H1 (cell line): ENCODE results near the gene CCDC91. TPM values are rescaled to one million over a fixed set of nuclear protein-coding genes. Genes with fewer than 3 reads are reported as not detected.

ENCODE experiments used
- CTCF ChIA-PET: fragments of 300-600 bp; sonication (Branson Sonifier 250); formaldehyde crosslinking; loops from one replicate; lab custom pipeline; 2021; ENCODE audit not compliant: partially characterized antibody; lab: Charles Lee
- POLR2A ChIA-PET: fragments of 300-600 bp; sonication (Branson Sonifier 250); formaldehyde crosslinking; loops from one replicate; lab custom pipeline; 2021; ENCODE audit warnings: inconsistent platforms; ENCODE audit not compliant: partially characterized antibody; lab: Charles Lee
- DNase-seq, 2 experiments: peaks; one replicate each; pipeline versions ENCODE4 v3.0.0 to v3.0.0-alpha.2; 2010 to 2022; ENCODE audit warnings: low spot score in 2 of 2, low read depth in 1 of 2, mixed read lengths in 1 of 2
- FAIRE-seq: peaks from 2 replicates; lab custom pipeline; 2011; peaks lifted over from hg19 to GRCh38; lab: Jason Lieb, UNC
- H2AFZ ChIP-seq: 2 replicates; pipeline ENCODE4 v1.8.1; 2012; ENCODE audit warnings: low read length, inconsistent platforms
- H2AK5ac ChIP-seq: 2 replicates; pipeline ENCODE4 v1.6.1; 2013; ENCODE audit warnings: low read depth, low read length
- H2BK120ac ChIP-seq: replicated peaks from 2 replicates; pipeline ENCODE3; 2013; ENCODE audit warnings: low read depth, low read length, inconsistent platforms
- H2BK12ac ChIP-seq: 2 replicates; pipeline ENCODE4 v1.6.1; 2013; ENCODE audit warnings: low read depth, low read length
- H2BK15ac ChIP-seq: 2 replicates; pipeline ENCODE4 v1.6.1; 2013; ENCODE audit warnings: low read length
- H2BK20ac ChIP-seq: 2 replicates; pipeline ENCODE4 v1.6.1; 2013; ENCODE audit warnings: low read length
- H2BK5ac ChIP-seq: 2 replicates; pipeline ENCODE4 v1.6.1; 2013; ENCODE audit warnings: low read depth, low read length
- H3K14ac ChIP-seq: 2 replicates; pipeline ENCODE4 v1.6.1; 2013; ENCODE audit warnings: inconsistent platforms; ENCODE audit not compliant: insufficient read length
- H3K18ac ChIP-seq: 2 replicates; pipeline ENCODE4 v1.6.1; 2013; ENCODE audit warnings: low read length; ENCODE audit errors: extremely low read depth
- H3K23ac ChIP-seq: 2 replicates; pipeline ENCODE4 v1.6.1; 2013; ENCODE audit warnings: inconsistent platforms; ENCODE audit not compliant: insufficient read length
- H3K23me2 ChIP-seq: 2 replicates; pipeline ENCODE4 v1.6.1; 2013; ENCODE audit warnings: low read depth, low read length
- H3K27ac ChIP-seq: 2 replicates; pipeline ENCODE4 v1.6.1; 2011; ENCODE audit warnings: low read depth, low read length, inconsistent platforms
- H3K27me3 ChIP-seq, 4 experiments: replicated peaks in 1 of 4; 1 replicate in 1 of 4; 2 replicates in 3 of 4; pipeline versions ENCODE4 v1.6.1 to v1.8.1; 2011 to 2013; ENCODE audit warnings: low read length in 3 of 4, mild to moderate bottlenecking in 3 of 4, inconsistent platforms in 2 of 4, mixed read lengths in 2 of 4, moderate library complexity in 1 of 4; ENCODE audit not compliant: control insufficient read depth in 3 of 4, insufficient read depth in 3 of 4; ENCODE audit errors: extremely low read depth in 1 of 4
- H3K36me3 ChIP-seq, 4 experiments: 2 replicates each; pipeline versions ENCODE4 v1.6.1 to v1.8.1; 2011 to 2013; ENCODE audit warnings: mild to moderate bottlenecking in 4 of 4, low read length in 3 of 4, moderate library complexity in 2 of 4, control low read depth in 1 of 4, inconsistent platforms in 1 of 4; ENCODE audit not compliant: insufficient read depth in 4 of 4, control insufficient read depth in 2 of 4
- H3K4ac ChIP-seq: replicated peaks from 2 replicates; pipeline ENCODE3; 2013; ENCODE audit warnings: low read length, low read depth, mixed read lengths, inconsistent platforms; ENCODE audit not compliant: insufficient read length
- H3K4me1 ChIP-seq, 4 experiments: replicated peaks in 1 of 4; 1 replicate in 1 of 4; 2 replicates in 3 of 4; pipeline versions ENCODE4 v1.6.1 to v1.8.1; 2011 to 2013; ENCODE audit warnings: low read length in 3 of 4, inconsistent platforms in 2 of 4, mixed read lengths in 1 of 4; ENCODE audit not compliant: insufficient read depth in 4 of 4, control insufficient read depth in 3 of 4
- H3K4me2 ChIP-seq, 2 experiments: 2 replicates each; pipeline versions ENCODE4 v1.6.1 to v1.8.1; 2011 to 2013; ENCODE audit warnings: low read depth in 2 of 2, low read length in 2 of 2, control low read depth in 1 of 2, inconsistent platforms in 1 of 2, mild to moderate bottlenecking in 1 of 2; ENCODE audit not compliant: insufficient read depth in 1 of 2
- H3K4me3 ChIP-seq, 4 experiments: fragments of 200-600, 300-600 bp in 1 of 4; sonication (generic), shearing (Covaris generic), sonication (Bioruptor Twin) in 1 of 4; 2 replicates each; pipeline versions ENCODE4 v1.5.1 to v1.8.1; 2011 to 2016; ENCODE audit warnings: low read length in 4 of 4, low read depth in 3 of 4, control low read depth in 2 of 4, inconsistent platforms in 2 of 4, mild to moderate bottlenecking in 2 of 4, mixed read lengths in 1 of 4, moderate library complexity in 1 of 4; ENCODE audit not compliant: insufficient read depth in 2 of 4; ENCODE audit errors: extremely low read depth in 1 of 4
- H3K56ac ChIP-seq: replicated peaks from 2 replicates; pipeline ENCODE3; 2013; ENCODE audit warnings: low read depth, mild to moderate bottlenecking, mixed read lengths, low read length, inconsistent platforms; ENCODE audit not compliant: insufficient read length
- H3K79me1 ChIP-seq: 2 replicates; pipeline ENCODE4 v1.6.1; 2013; ENCODE audit warnings: low read depth, low read length, control low read depth
- H3K79me2 ChIP-seq, 2 experiments: 2 replicates each; pipeline versions ENCODE4 v1.6.1 to v1.8.1; 2012 to 2013; ENCODE audit warnings: low read length in 2 of 2, mild to moderate bottlenecking in 2 of 2, inconsistent platforms in 1 of 2; ENCODE audit not compliant: insufficient read depth in 2 of 2, control insufficient read depth in 1 of 2
- H3K9ac ChIP-seq, 4 experiments: replicated peaks in 1 of 4; 1 replicate in 1 of 4; 2 replicates in 3 of 4; pipeline versions ENCODE4 v1.6.1 to v1.8.1; 2011 to 2013; ENCODE audit warnings: low read depth in 3 of 4, low read length in 3 of 4, control low read depth in 2 of 4, mild to moderate bottlenecking in 2 of 4, moderate library complexity in 2 of 4, inconsistent platforms in 1 of 4; ENCODE audit errors: extremely low read depth in 1 of 4
- H3K9me3 ChIP-seq, 2 experiments: 2 replicates each; pipeline versions ENCODE4 v1.6.1 to v1.8.1; 2012 to 2013; ENCODE audit warnings: mild to moderate bottlenecking in 2 of 2, moderate library complexity in 2 of 2, control low read depth in 1 of 2, inconsistent platforms in 1 of 2, low read depth in 1 of 2, low read length in 1 of 2, mixed read lengths in 1 of 2; ENCODE audit not compliant: insufficient read depth in 2 of 2
- H4K20me1 ChIP-seq, 2 experiments: replicated peaks in 1 of 2; 2 replicates each; pipeline versions ENCODE3 to v1.8.1; 2011 to 2013; ENCODE audit warnings: inconsistent platforms in 2 of 2, low read length in 2 of 2, mild to moderate bottlenecking in 1 of 2; ENCODE audit not compliant: insufficient read depth in 2 of 2, control insufficient read depth in 1 of 2
- H4K5ac ChIP-seq: 2 replicates; pipeline ENCODE4 v1.6.1; 2013; ENCODE audit warnings: low read length, low read depth, mixed read lengths, inconsistent platforms; ENCODE audit not compliant: insufficient read length
- H4K8ac ChIP-seq: 2 replicates; pipeline ENCODE4 v1.8.0; 2013; ENCODE audit warnings: mild to moderate bottlenecking, moderate library complexity, low read length, inconsistent platforms; ENCODE audit not compliant: insufficient read depth; ENCODE audit errors: extremely low read depth
- H4K91ac ChIP-seq: replicated peaks from 2 replicates; pipeline ENCODE3; 2013; ENCODE audit warnings: low read length, mixed read lengths, inconsistent platforms; ENCODE audit not compliant: insufficient read length
- ATF2 ChIP-seq: IDR thresholded peaks from 2 replicates; pipeline ENCODE4 v1.6.1; 2012; ENCODE audit warnings: low read length, inconsistent platforms
- CTCF ChIP-seq, 3 experiments: IDR thresholded peaks; 1 replicate in 2 of 3; 2 replicates in 1 of 3; pipeline versions ENCODE4 v1.5.1 to v1.6.1; 2011; ENCODE audit warnings: low read length in 3 of 3, mild to moderate bottlenecking in 3 of 3, inconsistent platforms in 2 of 3, low read depth in 1 of 3, moderate library complexity in 1 of 3; ENCODE audit not compliant: insufficient read depth in 1 of 3; ENCODE audit errors: control extremely low read depth in 1 of 3
- EGR1 ChIP-seq: IDR thresholded peaks from 2 replicates; pipeline ENCODE4 v1.6.1; 2011; ENCODE audit warnings: low read depth, low read length, borderline replicate concordance
- GTF2F1 ChIP-seq: IDR thresholded peaks from 2 replicates; pipeline ENCODE4 v1.6.1; 2012; ENCODE audit warnings: low read depth, low read length, improper control_type of control experiment, borderline replicate concordance
- MAFK ChIP-seq: IDR thresholded peaks from 2 replicates; pipeline ENCODE4 v1.6.1; 2012; ENCODE audit warnings: low read depth, mild to moderate bottlenecking, improper control_type of control experiment, low read length
- NRF1 ChIP-seq: IDR thresholded peaks from 2 replicates; pipeline ENCODE4 v1.6.1; 2011; ENCODE audit warnings: mild to moderate bottlenecking, low read depth, low read length, improper control_type of control experiment
- PHF8 ChIP-seq: fragments of 200-600 bp; sonication (generic); conservative IDR thresholded peaks from 2 replicates; pipeline ENCODE4 v1.7.1; 2012; ENCODE audit warnings: low read depth, mild to moderate bottlenecking, inconsistent platforms, low read length, moderate library complexity
- POLR2AphosphoS5 ChIP-seq: IDR thresholded peaks from 2 replicates; pipeline ENCODE4 v1.6.1; 2011; ENCODE audit warnings: low read depth, low read length
- SIRT6 ChIP-seq: IDR thresholded peaks from one replicate; pipeline ENCODE4 v1.7.1; 2012; ENCODE audit warnings: low read length, inconsistent platforms
- SP4 ChIP-seq: IDR thresholded peaks from 2 replicates; pipeline ENCODE4 v1.6.1; 2012; ENCODE audit warnings: low read length, inconsistent platforms
- WGBS, 2 experiments: shearing (Covaris generic) in 1 of 2; methylation state at CpG; one replicate each; pipeline versions ENCODE4 v1.1.6 to v1.1.7; 2013 to 2015; ENCODE audit warnings: low lambda C conversion rate in 2 of 2, mixed read lengths in 2 of 2, inconsistent platforms in 1 of 2, low coverage in 1 of 2, missing lambda C conversion rate in 1 of 2; ENCODE audit not compliant: insufficient replicate concordance in 2 of 2, insufficient coverage in 1 of 2, insufficient read length in 1 of 2; ENCODE audit errors: extremely low coverage in 1 of 2, missing lambda C conversion rate in 1 of 2; 5-methylcytosine and 5-hydroxymethylcytosine counted together
- polyA plus RNA-seq, 7 experiments: library from polyadenylated mRNA; depleted of rRNA in 3 of 7; stranded (reverse) in 5 of 7; unstranded in 2 of 7; fragments of >200 nt in 5 of 7; fragments of 200-250 nt in 2 of 7; gene quantifications; 1 replicate in 5 of 7; 2 replicates in 1 of 7; 4 replicates in 1 of 7; pipeline versions ENCODE4 v1.2.1 to v1.2.3, GENCODE V29; 2011 to 2013; ENCODE audit warnings: missing spikeins in 2 of 7, mixed read lengths in 2 of 7
- total RNA-seq: library from RNA; stranded (reverse); fragmentation: NEBNext Ultra II Directional; extraction: Animal tissue kit (Norgen Biotek cat#: 25700); gene quantifications from 2 replicates; pipeline ENCODE4 v1.2.1, GENCODE V29; 2021

The CCDC91 gene
- total and polyA plus RNA-seq, 2 of the 8 experiments (the other 6 are each of a cell fraction or from before 2014, with no cell fraction given) = 8.6 to 23.1 TPM

DNA sequence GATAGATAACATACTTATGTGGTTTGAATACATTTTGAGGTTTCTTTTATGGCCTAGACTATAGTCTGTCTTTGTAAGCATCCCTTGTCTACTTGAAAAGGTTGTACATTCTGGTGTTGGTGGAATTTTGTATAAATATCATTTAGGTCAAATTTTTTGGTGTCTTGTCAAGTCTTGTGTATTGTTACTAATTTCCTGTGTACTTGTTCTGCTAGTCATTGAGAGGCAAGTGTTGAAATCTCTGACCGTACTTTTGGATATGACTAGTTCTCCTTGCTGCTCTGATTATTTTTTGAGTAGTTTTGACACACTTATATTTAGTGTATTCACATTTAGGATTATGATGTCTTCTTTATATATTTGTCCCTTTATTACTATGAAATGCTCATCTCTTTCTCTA, 219.6 kb downstream of the CCDC91 start:
- no peak overlapping the region for H3K56ac ChIP-seq
- no peak overlapping the region for H3K4ac ChIP-seq
- DNase-seq (no peak), FAIRE-seq (no peak)
- H3K36me3 ChIP-seq = no peaks in the 10 kb centered on the region; a peak in 1 of 8 replicates
- no peaks in the 10 kb centered on the region for H3K79me2 ChIP-seq
- H4K5ac ChIP-seq = no peak overlapping the region
- no peaks in the 10 kb centered on the region for H3K9me3 ChIP-seq
- H3K27ac ChIP-seq = no peak overlapping the region
- no peak overlapping the region for H3K23ac ChIP-seq
- H2AFZ ChIP-seq = no peak overlapping the region
- H4K20me1 ChIP-seq = no peaks in the 10 kb centered on the region
- H3K14ac ChIP-seq = no peak overlapping the region
- no peak overlapping the region for H2BK12ac ChIP-seq
- 96% methylated on average over 1 of the region's 1 CpG; no CpG with 5 or more reads in 1 of the 2 experiments for WGBS, 2 experiments
- no peak overlapping the region for H2BK20ac ChIP-seq
- no peak overlapping the region for H4K91ac ChIP-seq
- no peak overlapping the region for H2BK5ac ChIP-seq
- no peaks in the 10 kb centered on the region for H3K23me2 ChIP-seq
- H3K4me2 ChIP-seq = no peak overlapping the region
- H2BK120ac ChIP-seq = no peak overlapping the region
- H3K27me3 ChIP-seq = no peaks in the 10 kb centered on the region
- POLR2A ChIA-PET = no interaction called here
- H3K9ac ChIP-seq = no peak overlapping the region
- H3K4me3 ChIP-seq = no peak overlapping the region
- H3K79me1 ChIP-seq = no peaks in the 10 kb centered on the region
- no peaks in the 10 kb centered on the region; a peak in 1 of 7 replicates for H3K4me1 ChIP-seq
- H4K8ac ChIP-seq = no peak overlapping the region
- CTCF ChIA-PET = no interaction called here
- H2BK15ac ChIP-seq = no peak overlapping the region
- H2AK5ac ChIP-seq = no peak overlapping the region
- H3K18ac ChIP-seq = no peak overlapping the region
- TF ChIP-seq SIRT6 (no peak), ATF2 (no peak), GTF2F1 (no peak), EGR1 (no peak), SP4 (no peak), MAFK (no peak), PHF8 (no peak), NRF1 (no peak), CTCF (IDR thresholded peaks at IDR 0.05; ENCODE audit: control extremely low read depth in 1 of 3, insufficient read depth in 1 of 3, low read depth in 1 of 3, low read length in 3 of 3) (no peak), POLR2AphosphoS5 (no peak)
